ENCODE data around the gene CRYBA4.

The CRYBA4 gene

GRCh38 chr22:26665813-26666231 is 44.1 kb downstream of the CRYBA4 start:
- no peak for DNase-seq

DNA sequence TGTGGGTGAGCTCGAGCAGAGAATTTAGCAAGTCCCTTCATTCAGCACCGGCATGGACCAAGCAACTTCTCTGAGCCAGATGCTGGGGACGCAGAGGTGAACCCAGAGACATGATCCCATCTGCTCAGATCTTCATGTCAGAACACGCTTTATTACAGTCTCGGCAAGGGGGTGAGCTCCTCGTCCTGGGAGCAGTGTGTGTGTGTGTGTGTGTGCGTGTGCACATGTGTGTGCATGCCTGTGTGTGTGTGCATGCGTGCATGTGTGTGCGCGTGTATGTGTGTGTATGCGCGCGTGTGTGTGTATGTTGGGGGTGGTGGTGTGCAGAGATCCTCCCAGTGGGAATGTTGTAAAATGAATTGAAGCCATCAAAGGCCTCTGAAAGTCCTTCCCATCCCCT is 45.4 kb downstream of the CRYBA4 start:
- no peak for DNase-seq

DNA sequence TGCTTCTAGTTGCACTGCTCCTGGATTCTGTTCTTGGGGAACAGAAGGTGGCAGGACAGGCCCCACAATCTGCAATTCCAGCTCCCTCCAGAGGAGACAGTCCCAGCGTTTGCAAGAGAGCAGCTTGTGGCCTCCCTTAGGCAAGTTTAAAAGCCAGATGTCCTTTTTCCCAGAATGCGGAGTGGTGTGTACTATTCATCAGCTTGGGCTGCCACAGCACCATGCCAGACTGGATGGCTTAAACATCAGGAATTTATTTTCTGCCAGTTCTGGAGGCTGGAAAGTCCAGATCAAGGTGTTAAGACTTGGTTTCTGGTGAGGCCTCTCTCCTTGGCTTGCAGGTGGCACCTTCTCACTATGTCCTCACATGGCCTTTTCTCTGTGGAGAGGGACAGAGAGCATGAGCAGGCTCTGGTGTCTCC is 47.3 kb downstream of the CRYBA4 start:
- DNase-seq = peak; percentile 80

DNA sequence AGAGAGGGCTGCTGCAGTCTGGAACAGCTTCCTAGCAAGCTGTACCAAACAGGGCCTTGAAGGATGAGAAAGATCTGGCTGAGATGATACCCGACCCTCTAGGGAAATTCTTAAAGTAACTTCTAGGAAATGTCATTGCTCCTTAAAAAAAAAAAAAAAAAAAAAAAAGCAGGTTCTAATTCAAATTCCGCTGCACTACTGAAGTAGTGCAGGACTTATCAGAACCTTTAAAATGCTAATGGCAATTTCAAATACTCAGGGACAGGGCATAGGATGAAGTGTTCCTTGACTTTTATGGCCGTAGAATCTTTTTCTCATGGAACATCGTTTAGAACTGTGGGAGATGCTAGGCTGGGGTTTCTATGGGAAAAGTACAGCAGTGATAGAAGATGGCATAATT is 48.7 kb downstream of the CRYBA4 start:
- no peak for DNase-seq

DNA sequence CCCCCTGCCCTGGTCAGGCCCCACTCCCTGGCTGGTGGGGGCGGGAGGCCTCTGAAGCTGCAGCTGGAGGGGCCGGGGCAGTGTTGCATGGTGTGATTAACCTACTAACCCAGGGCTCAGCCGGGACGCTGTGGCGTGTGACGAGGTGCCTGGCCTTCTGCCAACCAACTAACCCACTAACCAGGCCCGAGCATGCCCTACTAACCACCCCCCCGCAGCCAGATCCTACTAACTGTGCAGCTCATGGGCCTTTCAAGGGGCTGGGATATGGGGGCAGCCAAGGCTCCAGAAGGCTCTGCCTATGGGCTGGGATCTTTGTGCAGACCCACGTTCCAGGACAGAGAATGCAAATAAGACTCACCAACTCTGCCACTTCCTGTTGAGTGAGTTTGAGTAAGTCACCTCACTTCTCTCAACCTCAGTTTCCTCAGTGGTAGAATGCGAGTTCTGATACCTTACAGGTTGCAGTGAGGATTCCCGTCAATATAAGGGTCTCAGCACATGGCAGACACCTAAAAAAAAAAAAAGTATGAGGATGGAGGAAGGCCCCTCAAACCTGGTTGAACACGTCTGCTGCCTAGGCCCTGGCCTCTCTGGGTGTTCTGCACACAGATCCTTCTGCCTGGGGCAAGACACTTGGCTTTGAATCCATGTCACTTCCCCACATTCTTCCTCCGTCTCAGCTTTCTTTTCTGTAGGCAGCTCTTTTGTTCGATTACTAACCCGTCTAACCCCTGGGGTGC is 49.7 kb downstream of the CRYBA4 start:
- DNase-seq = no peak

GRCh38 chr22:26672060-26672471 is 50.3 kb downstream of the CRYBA4 start:
- DNase-seq = no peak

- peak; percentile 100 for DNase-seq
These were observed 51.1 kb downstream of the CRYBA4 start for GRCh38 chr22:26672590-26673468.

DNA sequence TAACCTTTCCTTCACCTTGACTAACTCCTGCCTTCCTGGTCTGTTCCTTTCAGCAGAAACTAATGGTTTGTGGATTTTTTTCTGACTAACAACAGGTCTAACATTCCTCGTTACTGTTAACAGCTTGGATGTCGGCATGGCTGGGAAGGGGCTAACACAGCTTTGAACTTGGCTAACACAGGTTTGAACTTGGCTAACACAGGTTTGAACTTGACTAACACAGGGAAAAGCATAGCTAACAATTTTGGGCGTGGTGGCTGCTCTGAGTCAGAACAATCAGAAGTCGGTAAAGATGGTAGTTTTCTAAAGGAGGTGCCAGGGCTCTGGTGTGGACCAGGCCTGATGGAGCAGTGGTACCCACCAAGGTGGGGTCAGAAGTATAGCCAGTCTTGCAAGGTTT is 51.7 kb downstream of the CRYBA4 start:
- no peak for DNase-seq

DNA sequence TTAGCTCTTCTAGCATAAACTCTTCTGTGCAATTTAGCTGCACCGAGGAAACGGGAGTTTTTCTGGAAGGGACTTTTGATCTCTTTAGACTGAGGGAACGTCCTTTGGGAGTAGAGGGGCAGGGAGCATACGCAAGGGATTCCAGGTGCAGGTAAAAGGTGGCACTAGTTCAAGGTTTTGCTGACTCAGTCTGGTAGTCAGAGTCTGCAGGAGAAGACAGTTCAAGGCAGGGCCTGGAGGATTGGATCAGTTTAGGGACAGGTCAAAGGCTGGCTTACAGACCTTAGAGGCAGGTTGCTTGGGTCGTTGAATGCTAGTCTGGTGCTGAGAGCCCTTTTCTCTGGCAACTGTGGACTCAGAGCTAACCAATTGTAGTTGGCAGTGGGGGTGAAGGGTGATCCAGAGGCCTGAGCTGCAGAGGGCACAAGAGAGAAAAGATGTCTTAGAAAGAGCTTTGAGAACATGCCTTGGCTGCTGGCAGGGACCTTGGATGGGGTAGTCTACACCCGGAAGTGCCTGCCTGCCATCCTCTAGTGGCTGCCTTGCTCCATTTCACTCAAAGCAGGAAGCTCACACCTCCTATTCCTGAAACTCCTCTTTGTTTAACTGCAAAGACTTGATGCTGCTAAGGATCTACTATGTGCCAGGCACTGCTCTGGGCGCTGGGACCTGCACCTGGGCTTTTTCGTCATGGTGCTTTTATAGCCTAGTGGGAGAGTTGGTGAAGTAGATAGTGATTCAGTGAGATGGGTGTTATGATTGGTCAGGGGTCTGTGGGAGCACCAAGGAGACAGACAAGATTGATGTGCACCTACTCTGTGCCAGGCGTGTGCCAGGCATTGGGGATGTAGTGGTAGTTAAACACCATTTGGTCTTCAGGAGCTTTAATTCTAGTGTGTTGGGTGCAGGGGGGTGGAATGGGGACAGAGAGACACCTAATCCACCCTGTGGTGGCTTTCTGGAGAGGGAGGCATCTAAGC is 52.7 kb downstream of the CRYBA4 start:
- DNase-seq = no peak

- no peak for DNase-seq
These were observed 54.0 kb downstream of the CRYBA4 start for GRCh38 chr22:26675687-26676268.

DNA sequence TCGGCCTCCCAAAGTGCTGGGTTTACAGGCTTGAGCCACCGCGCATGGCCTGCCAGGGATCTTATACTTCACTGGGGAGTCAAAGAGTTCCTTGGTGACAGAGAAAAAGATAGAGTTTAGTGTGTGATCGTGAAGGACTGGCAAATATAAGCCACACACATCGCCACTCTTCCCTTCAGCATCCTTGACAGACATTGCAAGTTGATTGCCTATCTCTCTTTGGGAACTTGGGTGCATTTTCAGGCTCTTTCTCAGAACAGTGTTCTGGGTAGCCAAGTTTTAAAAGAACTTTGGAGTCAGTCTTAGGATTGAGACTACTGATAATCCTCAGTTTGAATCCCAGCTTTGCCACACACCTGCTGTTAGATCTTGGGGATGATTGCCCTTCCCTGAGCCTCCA is 55.5 kb downstream of the CRYBA4 start:
- no peak for DNase-seq

DNA sequence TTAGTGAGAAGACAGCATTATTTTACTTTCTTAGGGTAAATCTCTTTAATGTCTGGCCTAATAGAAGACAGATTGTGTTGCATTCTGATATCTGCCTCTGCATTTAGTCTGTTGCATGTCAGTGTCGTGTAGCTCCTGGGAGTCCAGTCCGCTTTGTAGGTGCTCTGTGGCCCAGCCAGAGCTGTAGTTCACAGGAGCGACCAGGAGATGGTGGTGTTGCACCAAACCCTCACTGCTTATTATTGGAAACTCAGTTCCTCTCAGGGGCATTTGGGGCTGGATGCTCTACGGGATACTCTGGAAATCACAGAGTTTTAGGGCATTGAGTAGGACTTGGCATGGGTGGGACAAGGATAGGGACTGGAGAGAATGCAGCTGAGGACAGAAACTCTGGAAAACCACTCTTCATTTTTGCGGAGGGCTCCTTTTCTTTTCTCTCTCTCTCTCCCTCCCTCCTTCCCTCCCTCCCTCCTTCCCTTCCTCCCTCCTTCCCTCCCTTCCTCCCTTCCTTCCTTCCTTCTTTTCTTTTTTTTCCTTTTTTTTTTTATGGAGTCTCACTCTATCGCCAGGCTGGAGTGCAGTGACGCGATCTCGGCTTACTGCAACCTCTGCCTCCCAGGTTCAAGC is 57.4 kb downstream of the CRYBA4 start:
- DNase-seq = peak; percentile 94
